ENCODE data around the gene TBX10. TPM values are rescaled to one million over a fixed set of nuclear protein-coding genes. Genes with fewer than 3 reads are reported as not detected.

The TBX10 gene
- total RNA-seq, 1 experiment from 2014 or later, result not detected

DNA sequence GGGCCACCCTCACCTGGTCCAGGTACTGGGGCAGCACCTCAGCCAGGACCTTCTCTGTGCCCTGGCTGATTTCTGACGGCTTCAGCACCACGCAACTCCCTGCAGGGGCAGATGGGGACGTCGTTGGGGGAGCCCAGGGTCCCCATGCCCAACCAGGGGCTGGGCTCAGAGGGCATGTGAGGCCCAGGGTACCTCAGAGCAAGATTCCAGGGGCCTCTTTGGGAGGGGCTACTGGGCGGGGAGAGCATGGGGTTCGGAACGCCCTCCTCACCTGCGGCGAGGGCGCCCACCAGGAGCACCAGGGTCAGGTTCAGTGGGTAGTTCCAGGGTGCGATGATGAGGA is 26.7 kb upstream of the TBX10 start:
- no peaks in the 10 kb centered on the region for H3K9me3 ChIP-seq (ENCODE audit: control insufficient read depth in 1 of 2, insufficient read depth in 1 of 2, low read depth in 1 of 2, low read length in 2 of 2)
- no TSS peak for BruUV-seq (replicated peaks)
- no peak overlapping the region; the same call in 1 of the 2 replicates for H3K27ac ChIP-seq (ENCODE audit: low read depth, low read length)
- H3K27me3 ChIP-seq (ENCODE audit: insufficient read depth, low read length), result no peaks in the 10 kb centered on the region
- H3K9me2 ChIP-seq (ENCODE audit: insufficient read depth), result no peaks in the 10 kb centered on the region
- H3K79me2 ChIP-seq (ENCODE audit: insufficient read depth, low read length), result no peaks in the 10 kb centered on the region
- H3K4me1 ChIP-seq (ENCODE audit: control insufficient read depth in 1 of 2, insufficient read depth in 2 of 2, low read length in 2 of 2), result no peaks in the 10 kb centered on the region; a peak in 1 of 4 replicates
- H3K36me3 ChIP-seq (ENCODE audit: control insufficient read depth in 1 of 2, insufficient read depth in 2 of 2, low read length in 2 of 2), result no peaks in the 10 kb centered on the region
- no peak for DNase-seq (ENCODE audit: low read depth, low spot score)
- TF ChIP-seq ZBTB33 (IDR thresholded peaks at IDR 0.05; ENCODE audit: extremely low read depth, insufficient replicate concordance, low read length) (no peak), SRF (IDR thresholded peaks at IDR 0.05; ENCODE audit: low read depth) (no peak), MAX (IDR thresholded peaks at IDR 0.05) (no peak), CBX3 (IDR thresholded peaks at IDR 0.05; ENCODE audit: low read depth) (no peak), CEBPB (IDR thresholded peaks at IDR 0.05; ENCODE audit: low read depth) (no peak), EZH2phosphoT487 (IDR thresholded peaks at IDR 0.05; ENCODE audit: borderline replicate concordance) (no peak), POLR2A (IDR thresholded peaks at IDR 0.05; ENCODE audit: borderline replicate concordance, extremely low read depth, insufficient read depth, insufficient read length) (no peak), TCF7L2 (IDR thresholded peaks at IDR 0.05; ENCODE audit: borderline replicate concordance, extremely low read depth, insufficient read depth, insufficient read length) (no peak), FOSL1 (IDR thresholded peaks at IDR 0.05; ENCODE audit: low read depth) (no peak), SP1 (IDR thresholded peaks at IDR 0.05; ENCODE audit: low read depth) (no peak), EGR1 (IDR thresholded peaks at IDR 0.05; ENCODE audit: low read depth) (no peak), ELF1 (IDR thresholded peaks at IDR 0.05; ENCODE audit: borderline replicate concordance, low read depth) (no peak)
- no peaks in the 10 kb centered on the region for H4K20me1 ChIP-seq (ENCODE audit: insufficient read depth)
- no peak overlapping the region for H3K4me2 ChIP-seq (ENCODE audit: low read length)
- no peak for ATAC-seq
- POLR2A ChIA-PET, result no interaction called here
- RAD21 ChIA-PET (ENCODE audit: low non-redundant PET in 1 of 2, low total read pairs in 2 of 2, uncharacterized antibody in 2 of 2, unreplicated experiment in 2 of 2), result no interaction called here
- CTCF ChIA-PET, result interaction anchor here (1.0 kb wide), 1 partner anchor 52 kb away, joined by 3 read pairs; no protein-coding TSS in a partner anchor
- intact Hi-C loops (cut with micrococcal nuclease), result no loop called here
- no peak overlapping the region for H2AFZ ChIP-seq (ENCODE audit: low read depth, low read length, poor library complexity, severe bottlenecking)
- no peak overlapping the region for H3K4me3 ChIP-seq (replicated peaks in 1 of 2; ENCODE audit: low read depth in 1 of 2, low read length in 2 of 2)
- no peak overlapping the region for H3K9ac ChIP-seq (ENCODE audit: low read length)

Measured in HCT116 (cell line).